Fibroblast of lung (primary cell): Measurements from ENCODE around the gene MAGI2. TPM values are rescaled to one million over a fixed set of nuclear protein-coding genes. Genes with fewer than 3 reads are reported as not detected.

Source experiments
- DNase-seq, 2 donors: peaks; one replicate each; pipeline versions ENCODE4 v3.0.0 to v3.0.0-alpha.2; 2010; ENCODE audit warnings: low read depth in 2 of 2
- H2AFZ ChIP-seq: 2 replicates; pipeline ENCODE4 v1.5.1; 2012; ENCODE audit warnings: low read length, control low read depth, inconsistent platforms
- H3K27ac ChIP-seq: 2 replicates; pipeline ENCODE4 v1.5.1; 2011; ENCODE audit warnings: low read length, control low read depth; ENCODE audit not compliant: insufficient read depth
- H3K27me3 ChIP-seq: 2 replicates; pipeline ENCODE4 v1.5.1; 2011; ENCODE audit warnings: mild to moderate bottlenecking, low read length; ENCODE audit not compliant: control insufficient read depth, insufficient read depth
- H3K36me3 ChIP-seq: 2 replicates; pipeline ENCODE4 v1.5.1; 2011; ENCODE audit warnings: low read length; ENCODE audit not compliant: control insufficient read depth, insufficient read depth
- H3K4me1 ChIP-seq: 2 replicates; pipeline ENCODE4 v1.5.1; 2011; ENCODE audit warnings: low read length; ENCODE audit not compliant: control insufficient read depth, insufficient read depth; ENCODE audit errors: extremely low read depth
- H3K4me2 ChIP-seq: 2 replicates; pipeline ENCODE4 v1.5.1; 2011; ENCODE audit warnings: low read length, control low read depth; ENCODE audit not compliant: insufficient read depth; ENCODE audit errors: extremely low read depth
- H3K4me3 ChIP-seq, 4 experiments: fragments of 200-600 bp in 1 of 4; sonication (generic) in 1 of 4; replicated peaks in 1 of 4; 2 replicates each; pipeline ENCODE4 v1.5.1; 2011 to 2016; ENCODE audit warnings: low read length in 4 of 4, low read depth in 3 of 4, mild to moderate bottlenecking in 3 of 4, control low read depth in 2 of 4, inconsistent platforms in 1 of 4, mixed read lengths in 1 of 4; ENCODE audit not compliant: insufficient read depth in 1 of 4; ENCODE audit errors: control extremely low read depth in 1 of 4
- H3K79me2 ChIP-seq: 2 replicates; pipeline ENCODE4 v1.5.1; 2012; ENCODE audit warnings: mild to moderate bottlenecking, low read length, inconsistent platforms; ENCODE audit not compliant: control insufficient read depth, insufficient read depth
- H3K9ac ChIP-seq: 2 replicates; pipeline ENCODE4 v1.5.1; 2011; ENCODE audit warnings: mild to moderate bottlenecking, low read length, control low read depth; ENCODE audit not compliant: insufficient read depth
- H3K9me3 ChIP-seq: 2 replicates; pipeline ENCODE4 v1.5.1; 2012; ENCODE audit warnings: low read depth, low read length; ENCODE audit not compliant: control insufficient read depth, insufficient read depth
- H4K20me1 ChIP-seq: 2 replicates; pipeline ENCODE4 v1.5.1; 2011; ENCODE audit warnings: low read length; ENCODE audit not compliant: control insufficient read depth, insufficient read depth; ENCODE audit errors: extremely low read depth
- CTCF ChIP-seq, 2 donors: IDR thresholded peaks in 1 of 2; conservative IDR thresholded peaks in 1 of 2; 1 replicate in 1 of 2; 2 replicates in 1 of 2; pipeline ENCODE4 v1.5.1; 2011 to 2012; ENCODE audit warnings: low read length in 2 of 2, control low read depth in 1 of 2, inconsistent platforms in 1 of 2, low read depth in 1 of 2, mild to moderate bottlenecking in 1 of 2
- EZH2 ChIP-seq: IDR thresholded peaks from 2 replicates; pipeline ENCODE4 v1.5.1; 2012; ENCODE audit warnings: low read length, control low read depth, mild to moderate bottlenecking; ENCODE audit errors: missing control alignments
- polyA plus RNA-seq, 2 donors: library from polyadenylated mRNA; depleted of rRNA in 1 of 2; stranded (reverse) in 1 of 2; unstranded in 1 of 2; fragments of >200 nt; gene quantifications; 2 replicates each; pipeline ENCODE4 v1.2.1, GENCODE V29; 2011 to 2012; ENCODE audit warnings: missing spikeins in 1 of 2
- total RNA-seq: library from RNA; depleted of rRNA; stranded (reverse); fragments of >200 nt; gene quantifications from 2 replicates; pipeline ENCODE4 v1.2.1, GENCODE V29; 2014

The MAGI2 gene
- total and polyA plus RNA-seq, 2 donors (not counting 1 experiment from before 2014, with no cell fraction given): 1.8 to 17.0 TPM

GRCh38 chr7:79046061-79046460 is 407.4 kb downstream of the MAGI2 start:
- no peaks in the 10 kb centered on the region for H3K9me3 ChIP-seq
- no peak for TF ChIP-seq EZH2
- TF ChIP-seq CTCF (conservative IDR thresholded peaks at IDR 0.05 in 1 of 2, IDR thresholded peaks at IDR 0.05 in 1 of 2; ENCODE audit: low read depth in 1 of 2, low read length in 2 of 2): no peak
- no peak overlapping the region for H3K9ac ChIP-seq
- H3K27me3 ChIP-seq: no peaks in the 10 kb centered on the region
- no peaks in the 10 kb centered on the region for H3K4me1 ChIP-seq
- no peak overlapping the region for H2AFZ ChIP-seq
- DNase-seq: no peak
- H3K4me2 ChIP-seq: no peak overlapping the region
- no peaks in the 10 kb centered on the region for H3K36me3 ChIP-seq
- no peaks in the 10 kb centered on the region for H3K79me2 ChIP-seq
- no peaks in the 10 kb centered on the region for H4K20me1 ChIP-seq
- H3K27ac ChIP-seq: no peak overlapping the region
- H3K4me3 ChIP-seq: no peak overlapping the region

- no peaks in the 10 kb centered on the region for H3K4me1 ChIP-seq
- no peak overlapping the region for H2AFZ ChIP-seq
- H3K79me2 ChIP-seq: no peaks in the 10 kb centered on the region
- H3K36me3 ChIP-seq: no peaks in the 10 kb centered on the region
- no peak overlapping the region for H3K4me3 ChIP-seq
- no peaks in the 10 kb centered on the region for H3K27me3 ChIP-seq
- H3K4me2 ChIP-seq: no peak overlapping the region
- H3K27ac ChIP-seq: no peak overlapping the region
- no peak overlapping the region for H3K9ac ChIP-seq
- H4K20me1 ChIP-seq: no peaks in the 10 kb centered on the region
- TF ChIP-seq CTCF (conservative IDR thresholded peaks at IDR 0.05 in 1 of 2, IDR thresholded peaks at IDR 0.05 in 1 of 2; ENCODE audit: low read depth in 1 of 2, low read length in 2 of 2) (no peak), EZH2 (no peak)
- H3K9me3 ChIP-seq: no peaks in the 10 kb centered on the region
- peak in 1 of 2 donors; percentile 12 for DNase-seq
Observed at GRCh38 chr7:79037001-79037400, 416.5 kb downstream of the MAGI2 start.

GRCh38 chr7:79036356-79036755 is 417.1 kb downstream of the MAGI2 start:
- Histone ChIP-seq H3K4me2 (no peak overlapping the region), H3K9me3 (no peaks in the 10 kb centered on the region), H4K20me1 (no peaks in the 10 kb centered on the region), H3K4me3 (no peak overlapping the region), H3K27me3 (no peaks in the 10 kb centered on the region), H3K4me1 (no peaks in the 10 kb centered on the region), H2AFZ (no peak overlapping the region), H3K79me2 (no peaks in the 10 kb centered on the region), H3K27ac (no peak overlapping the region), H3K9ac (no peak overlapping the region), H3K36me3 (no peaks in the 10 kb centered on the region)
- DNase-seq: peak in 1 of 2 donors; percentile 1
- no peak for TF ChIP-seq CTCF (conservative IDR thresholded peaks at IDR 0.05 in 1 of 2, IDR thresholded peaks at IDR 0.05 in 1 of 2; ENCODE audit: low read depth in 1 of 2, low read length in 2 of 2)
